HG03521 (cell line): ENCODE results near the gene MT4.
A peak's percentile ranks its signal among the peaks of the same experiment; 100 is the strongest.

Source experiments
- ATAC-seq: cut with Tn5 transposase; IDR thresholded peaks from one replicate; pipeline ENCODE4 v1.9.1; 2021; ENCODE audit warnings: mild to moderate bottlenecking, moderate library complexity; ENCODE audit not compliant: unreplicated experiment

Gene MT4

DNA sequence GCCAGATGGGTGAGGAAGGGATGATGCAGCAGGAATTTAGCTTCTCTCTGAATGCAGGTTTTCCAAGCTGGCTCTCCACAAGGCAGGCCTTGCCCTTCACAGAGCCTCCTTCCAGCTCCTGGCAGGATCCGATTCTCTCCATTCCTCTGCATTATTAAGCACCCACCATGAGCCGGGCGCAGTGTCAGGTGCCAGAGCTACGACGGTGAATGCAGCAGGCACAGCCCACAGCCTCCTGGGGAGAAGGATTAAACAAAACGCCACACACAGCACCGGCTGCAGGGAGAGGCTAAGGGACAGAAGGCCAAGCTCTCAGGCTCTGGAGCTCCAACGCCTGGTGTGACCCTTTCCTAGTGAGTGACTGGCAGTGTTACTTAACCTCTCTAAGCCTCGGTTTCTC lies 36.5 kb downstream of the MT4 start:
- ATAC-seq: no peak

- no peak for ATAC-seq
These were observed 38.7 kb downstream of the MT4 start for GRCh38 chr16:56603589-56603988.

GRCh38 chr16:56604966-56605365 lies 40.1 kb downstream of the MT4 start:
- no peak for ATAC-seq

GRCh38 chr16:56605475-56605874 lies 40.6 kb downstream of the MT4 start:
- ATAC-seq: no peak

- ATAC-seq: no peak
These were observed 41.2 kb downstream of the MT4 start for GRCh38 chr16:56606071-56606475.

DNA sequence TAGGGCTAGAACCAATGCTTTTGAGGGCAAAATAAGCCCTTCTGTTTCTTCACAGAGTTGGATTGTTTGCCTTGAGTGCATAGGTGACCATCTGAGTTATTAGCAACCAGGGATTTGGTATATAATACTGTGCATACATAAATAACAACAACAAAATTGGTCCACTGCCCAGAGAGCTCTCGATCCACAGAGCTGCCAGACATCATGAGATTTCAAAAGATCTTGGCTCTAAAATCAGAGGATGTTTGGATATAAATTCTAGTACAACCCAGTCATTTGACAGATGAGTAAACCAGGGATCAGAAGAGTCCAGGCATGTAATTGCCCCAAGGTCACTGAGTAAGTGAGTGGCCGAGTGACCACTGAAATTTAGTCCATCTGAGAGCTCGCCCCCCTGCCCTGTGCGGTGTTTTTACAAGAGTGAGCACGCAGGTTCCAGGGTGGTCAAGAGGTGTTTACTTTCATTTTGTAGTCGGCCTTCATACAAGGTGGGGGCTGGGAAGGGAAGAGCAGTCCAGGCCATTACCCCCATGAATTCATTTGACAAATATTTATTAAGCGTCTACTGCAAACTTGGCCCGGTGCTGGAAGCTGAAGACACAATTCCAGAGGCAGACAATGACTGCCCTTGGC lies 41.7 kb downstream of the MT4 start:
- no peak for ATAC-seq

DNA sequence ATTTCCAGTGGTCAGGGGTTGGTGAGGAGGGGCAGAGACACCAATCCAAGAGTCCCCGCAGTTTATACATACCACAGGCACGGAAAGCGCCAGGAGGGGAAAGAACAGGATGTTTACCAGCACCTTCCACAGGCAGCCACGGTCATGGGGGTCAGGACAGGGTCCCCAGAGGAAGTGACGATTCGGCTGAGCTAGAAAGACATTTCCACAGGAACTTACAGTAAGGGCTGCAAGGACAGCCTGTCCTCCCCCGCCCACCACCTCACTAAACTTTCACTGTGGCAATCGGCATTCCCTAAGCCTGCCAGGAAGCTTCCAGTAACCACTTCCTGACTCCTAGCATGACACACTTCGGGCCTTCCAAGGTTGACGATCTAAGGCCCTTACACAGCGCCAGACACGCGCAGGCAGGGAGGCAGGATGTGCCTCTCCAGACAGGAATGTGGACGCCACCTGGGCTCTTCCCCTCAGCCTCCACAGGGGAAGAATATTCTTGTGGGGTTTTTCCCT lies 42.3 kb downstream of the MT4 start:
- ATAC-seq: no peak

- ATAC-seq: no peak
These were observed 42.8 kb downstream of the MT4 start for GRCh38 chr16:56607675-56608042.

DNA sequence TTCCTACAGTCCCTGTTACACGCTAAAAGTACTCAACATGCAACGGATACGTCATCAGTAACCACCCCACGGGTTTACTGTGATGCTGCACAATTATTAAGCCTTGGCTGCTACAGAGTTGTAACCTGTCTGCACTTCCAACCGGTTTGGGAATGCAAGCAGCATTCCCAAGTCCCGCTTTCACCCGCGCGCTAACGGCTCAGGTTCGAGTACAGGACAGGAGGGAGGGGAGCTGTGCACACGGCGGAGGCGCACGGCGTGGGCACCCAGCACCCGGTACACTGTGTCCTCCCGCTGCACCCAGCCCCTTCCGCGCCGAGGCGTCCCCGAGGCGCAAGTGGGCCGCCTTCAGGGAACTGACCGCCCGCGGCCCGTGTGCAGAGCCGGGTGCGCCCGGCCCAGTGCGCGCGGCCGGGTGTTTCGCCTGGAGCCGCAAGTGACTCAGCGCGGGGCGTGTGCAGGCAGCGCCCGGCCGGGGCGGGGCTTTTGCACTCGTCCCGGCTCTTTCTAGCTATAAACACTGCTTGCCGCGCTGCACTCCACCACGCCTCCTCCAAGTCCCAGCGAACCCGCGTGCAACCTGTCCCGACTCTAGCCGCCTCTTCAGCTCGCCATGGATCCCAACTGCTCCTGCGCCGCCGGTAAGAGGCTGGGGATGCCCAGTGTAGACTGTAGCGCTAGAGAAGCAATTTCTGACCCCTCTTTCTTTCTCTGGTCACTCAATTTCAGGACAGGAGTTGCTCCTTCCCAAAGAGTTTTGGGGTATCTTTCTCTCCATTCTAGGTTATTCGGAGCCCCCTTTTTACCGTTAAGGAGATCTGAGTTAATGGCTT lies 43.4 kb downstream of the MT4 start, which contains the start of gene MT2A:
Gene MT2A (plus strand): TSS at position 542 of the 833 bp plus-strand sequence. CDS start 72 bp downstream, at position 614.
- ATAC-seq: peak; percentile 87

DNA sequence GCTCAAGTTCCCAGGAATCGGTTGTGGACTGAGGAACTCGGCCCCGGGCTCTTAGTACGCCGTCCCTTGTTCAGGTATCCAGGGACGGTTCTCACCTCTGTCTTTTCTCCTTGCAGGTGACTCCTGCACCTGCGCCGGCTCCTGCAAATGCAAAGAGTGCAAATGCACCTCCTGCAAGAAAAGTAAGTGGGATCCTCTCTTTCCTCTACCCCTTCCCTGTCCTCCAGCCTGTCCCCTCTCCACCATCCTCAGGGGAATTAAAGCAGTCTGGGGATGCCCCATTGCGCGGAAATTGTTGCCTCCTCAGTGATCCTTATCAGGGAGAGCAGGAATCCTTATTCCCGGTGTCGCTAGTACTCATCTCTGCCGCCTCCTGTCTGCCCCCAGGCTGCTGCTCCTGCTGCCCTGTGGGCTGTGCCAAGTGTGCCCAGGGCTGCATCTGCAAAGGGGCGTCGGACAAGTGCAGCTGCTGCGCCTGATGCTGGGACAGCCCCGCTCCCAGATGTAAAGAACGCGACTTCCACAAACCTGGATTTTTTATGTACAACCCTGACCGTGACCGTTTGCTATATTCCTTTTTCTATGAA lies 44.1 kb downstream of the MT4 start:
- no peak for ATAC-seq

- ATAC-seq: no peak
These were observed 44.6 kb downstream of the MT4 start for GRCh38 chr16:56609463-56609921.

- ATAC-seq: no peak
These were observed 45.2 kb downstream of the MT4 start for GRCh38 chr16:56610017-56610608.

DNA sequence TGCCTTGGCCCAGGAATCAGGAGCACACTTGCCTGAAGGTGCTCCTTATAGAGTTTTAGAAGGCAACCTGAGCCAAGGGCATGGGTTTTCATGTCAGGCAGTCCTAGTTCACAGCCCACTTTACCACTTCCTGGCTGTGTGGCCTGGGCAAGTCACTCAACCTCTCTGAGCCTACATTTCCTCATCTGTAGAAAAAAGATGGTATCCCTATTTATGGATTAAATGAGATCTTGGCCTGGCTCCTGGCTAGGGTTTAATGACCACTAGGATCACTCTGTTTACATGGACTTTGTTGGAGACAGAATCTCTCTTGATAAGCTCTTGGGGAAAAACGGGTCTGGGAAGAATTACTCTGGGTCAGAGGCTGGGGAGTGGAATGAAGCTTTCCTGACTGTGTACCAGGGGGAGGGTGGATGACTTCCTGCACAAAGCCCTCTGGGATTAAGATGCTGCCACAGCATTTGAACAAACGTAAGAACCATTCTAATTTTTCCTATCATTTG lies 45.8 kb downstream of the MT4 start:
- ATAC-seq: no peak

DNA sequence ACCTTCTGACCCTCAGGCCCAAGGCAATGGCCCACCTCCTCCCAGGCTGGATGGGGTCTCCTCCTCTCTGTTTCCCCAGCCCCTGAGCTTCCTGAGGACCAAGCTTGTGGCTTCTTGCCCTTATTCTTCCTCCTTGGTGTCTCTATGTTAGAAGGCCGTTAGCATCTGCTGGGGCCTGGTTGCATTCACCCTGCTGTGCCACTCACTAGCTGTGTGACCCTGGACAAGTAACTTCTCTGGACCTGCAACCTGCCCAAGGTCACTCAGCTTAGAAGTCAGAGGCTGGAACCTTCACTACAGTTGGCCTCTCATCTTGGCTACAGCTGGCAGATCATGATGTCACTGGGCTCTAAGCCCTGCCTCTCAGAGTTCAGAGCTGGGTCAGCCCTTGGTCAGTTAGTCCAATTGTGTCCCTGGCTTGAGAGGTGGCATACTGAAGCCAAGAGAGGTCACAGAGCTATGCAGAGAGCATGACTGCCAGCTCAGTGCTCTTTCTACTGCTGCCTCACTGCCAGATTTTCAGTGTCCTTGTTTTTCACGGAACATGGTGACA lies 46.5 kb downstream of the MT4 start:
- ATAC-seq: no peak

GRCh38 chr16:56613706-56614105 lies 48.8 kb downstream of the MT4 start:
- no peak for ATAC-seq

DNA sequence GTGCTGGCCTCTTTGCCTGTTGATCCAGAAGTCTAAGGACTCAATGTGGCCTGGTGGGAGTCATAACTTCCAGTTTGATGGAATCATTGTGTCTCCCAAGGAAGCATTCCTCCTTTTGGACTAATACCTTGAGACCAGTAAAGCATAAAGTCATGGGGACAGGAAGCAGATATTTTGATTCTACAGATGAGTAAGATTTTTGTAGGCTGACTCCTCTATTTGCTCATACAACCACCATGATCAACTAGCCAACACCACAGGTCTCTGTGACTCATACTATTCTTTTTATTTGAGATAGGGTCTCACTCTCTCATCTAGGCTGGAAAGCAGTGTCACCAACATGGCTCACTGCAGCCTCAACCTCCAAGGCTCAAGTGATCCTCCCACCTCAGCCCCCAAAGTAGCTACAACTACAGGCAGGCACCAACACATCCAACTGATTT lies 49.7 kb downstream of the MT4 start:
- no peak for ATAC-seq

DNA sequence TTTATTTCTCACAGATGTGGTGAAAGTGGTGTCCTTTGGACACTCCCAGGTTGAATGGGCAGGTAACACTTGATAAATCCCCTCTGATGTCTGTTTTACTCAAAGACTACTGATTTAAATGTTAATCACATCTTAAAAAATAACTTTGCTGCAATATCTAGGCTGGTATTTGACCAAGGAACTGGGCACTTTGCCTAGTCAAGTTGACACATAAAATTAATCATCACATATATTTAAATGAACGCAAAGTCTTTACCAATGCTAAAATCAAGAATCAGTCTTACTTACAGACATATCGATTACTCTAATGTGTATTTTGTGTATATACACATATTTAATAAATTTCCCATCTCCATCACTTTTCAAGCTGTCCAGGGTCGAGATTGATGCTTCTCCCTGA lies 50.5 kb downstream of the MT4 start:
- no peak for ATAC-seq

DNA sequence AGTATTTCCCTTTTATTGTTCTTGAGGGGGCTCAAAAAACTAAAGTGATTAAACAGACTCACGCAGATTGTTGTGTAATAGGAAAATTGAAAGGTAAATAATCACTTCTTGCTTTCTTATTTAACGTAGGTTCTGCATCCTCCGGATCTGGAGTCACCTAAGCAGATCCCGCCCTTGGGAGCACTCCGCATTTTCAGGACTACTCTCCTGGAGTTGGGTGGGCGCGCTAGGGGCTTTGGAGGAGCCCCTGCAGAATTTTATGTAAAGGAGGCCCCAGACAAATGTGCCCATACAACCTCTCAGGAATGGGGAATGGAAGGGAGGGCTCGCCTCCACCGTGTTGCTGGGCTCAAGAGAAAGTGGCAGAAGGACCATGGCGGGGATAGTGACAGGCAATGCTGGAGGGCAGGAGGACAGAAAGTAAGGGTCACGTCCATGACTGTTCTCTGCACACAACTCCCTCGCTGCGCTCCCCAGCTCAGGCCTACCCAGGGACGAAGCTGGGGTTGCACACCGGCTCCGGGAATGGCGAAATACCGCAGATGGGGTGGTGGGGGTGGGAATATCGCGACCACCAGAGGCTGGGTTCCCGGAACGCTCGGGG lies 51.8 kb downstream of the MT4 start:
- no peak for ATAC-seq

DNA sequence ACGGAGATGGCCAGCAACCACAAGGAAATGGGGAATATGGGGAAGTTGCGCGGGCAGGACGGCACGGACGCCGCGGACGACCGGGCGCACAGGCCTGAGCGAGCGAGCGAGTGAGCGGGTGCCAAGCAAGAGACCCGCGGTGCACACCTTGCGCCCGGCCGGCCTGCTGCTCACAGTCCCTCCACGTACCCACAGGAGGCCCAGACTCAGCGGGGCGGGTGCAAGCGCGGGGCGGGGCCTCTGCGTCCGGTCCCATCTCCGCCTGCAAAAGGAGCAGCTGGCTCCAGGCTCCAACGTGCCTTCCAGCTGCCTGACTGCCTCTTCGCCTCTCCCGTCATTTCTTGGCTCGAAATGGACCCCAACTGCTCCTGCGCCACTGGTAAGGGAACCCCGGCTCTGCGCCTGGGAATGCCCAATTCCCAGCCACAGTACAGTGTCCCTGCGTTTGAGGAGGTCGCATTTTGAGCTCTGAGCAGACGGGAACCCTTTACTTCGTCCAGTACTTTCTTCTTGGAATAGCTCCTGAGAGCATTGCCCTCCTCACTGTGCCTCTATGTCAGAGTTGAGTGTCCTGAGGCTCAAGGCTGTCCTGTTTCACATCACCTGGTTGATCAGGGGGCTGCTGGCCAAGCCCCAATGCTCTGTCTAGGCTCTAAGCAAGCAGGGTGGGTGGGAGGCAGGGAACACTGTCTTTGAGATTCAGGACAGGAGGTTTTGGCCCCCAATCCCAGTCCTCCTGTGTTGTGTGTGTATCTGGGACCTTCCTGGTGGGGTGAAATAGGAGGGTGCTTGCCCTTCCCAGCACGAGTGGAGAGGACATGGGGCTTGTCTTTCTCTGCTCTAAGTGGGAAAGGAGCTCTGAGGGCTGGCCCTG lies 52.6 kb downstream of the MT4 start:
- no peak for ATAC-seq
